OCI-LY1 (cell line): ENCODE measurements around the gene MPP3.
"Not testable (repeated sequence)": the region's sequence is repeated elsewhere in the genome, so short reads cannot be mapped to it uniquely, and the experiment has no call there.

Experiments used
- H2AFZ ChIP-seq: fragments of 200-600 bp; sonication (generic), shearing (Covaris generic); 2 replicates; pipeline ENCODE4 v1.6.0; 2014; ENCODE audit warnings: antibody characterized with exemption, mild to moderate bottlenecking, low read length
- H3F3A ChIP-seq: fragments of 200-600 bp; sonication (generic), shearing (Covaris generic); 2 replicates; pipeline ENCODE4 v1.6.0; 2014; ENCODE audit warnings: mild to moderate bottlenecking, antibody characterized with exemption, low read length, moderate library complexity; ENCODE audit not compliant: insufficient read depth
- H3K27ac ChIP-seq: fragments of 200-600 bp; sonication (generic); 2 replicates; pipeline ENCODE4 v1.5.1; 2014; ENCODE audit warnings: low read length, mixed run types, mild to moderate bottlenecking, low read depth; ENCODE audit not compliant: poor library complexity, severe bottlenecking
- H3K27me3 ChIP-seq: fragments of 200-600 bp; sonication (generic); 2 replicates; pipeline ENCODE4 v1.6.0; 2014; ENCODE audit warnings: antibody characterized with exemption, mild to moderate bottlenecking, low read length, moderate library complexity; ENCODE audit not compliant: insufficient read depth
- H3K36me3 ChIP-seq: fragments of 200-600 bp; sonication (generic); 2 replicates; pipeline ENCODE4 v1.6.1; 2014; ENCODE audit warnings: mild to moderate bottlenecking, antibody characterized with exemption, low read length, moderate library complexity, mixed read lengths; ENCODE audit not compliant: insufficient read depth
- H3K4me1 ChIP-seq: fragments of 200-600 bp; sonication (generic); 2 replicates; pipeline ENCODE4 v1.5.1; 2014; ENCODE audit warnings: mild to moderate bottlenecking, low read length, moderate library complexity; ENCODE audit not compliant: insufficient read depth, severe bottlenecking
- H3K4me2 ChIP-seq: fragments of 200-600 bp; sonication (generic), shearing (Covaris generic); 2 replicates; pipeline ENCODE4 v1.6.1; 2014; ENCODE audit warnings: low read length
- H3K4me3 ChIP-seq: fragments of 200-600 bp; sonication (generic); 2 replicates; pipeline ENCODE4 v1.5.1; 2014; ENCODE audit warnings: low read length, low read depth, mild to moderate bottlenecking, mixed read lengths; ENCODE audit not compliant: poor library complexity, severe bottlenecking
- H3K79me2 ChIP-seq: fragments of 200-600 bp; shearing (Covaris generic); 2 replicates; pipeline ENCODE4 v1.6.1; 2016; ENCODE audit warnings: mixed run types, low read length, mixed read lengths; ENCODE audit not compliant: insufficient read depth
- H3K9ac ChIP-seq: fragments of 200-600 bp; sonication (generic), shearing (Covaris generic); 2 replicates; pipeline ENCODE4 v1.6.1; 2014; ENCODE audit warnings: mild to moderate bottlenecking, low read length, mixed read lengths
- H3K9me2 ChIP-seq: fragments of 200-600 bp; sonication (generic), shearing (Covaris generic); 2 replicates; pipeline ENCODE4 v1.6.1; 2014; ENCODE audit warnings: low read depth, mild to moderate bottlenecking, low read length, mixed read lengths
- H3K9me3 ChIP-seq: fragments of 200-600 bp; shearing (Covaris generic); 2 replicates; pipeline ENCODE4 v1.6.1; 2014; ENCODE audit warnings: low read length, mixed read lengths
- H4K20me1 ChIP-seq: fragments of 200-600 bp; sonication (generic), shearing (Covaris generic); 2 replicates; pipeline ENCODE4 v1.6.0; 2016; ENCODE audit warnings: mild to moderate bottlenecking, low read length; ENCODE audit not compliant: insufficient read depth
- CTCF ChIP-seq: fragments of 200-600 bp; sonication (generic), shearing (Covaris generic); IDR thresholded peaks from 2 replicates; pipeline ENCODE4 v1.5.1; 2017; ENCODE audit warnings: mild to moderate bottlenecking, antibody characterized with exemption, low read length, moderate library complexity, mixed read lengths
- EZH2 ChIP-seq: fragments of 200-600 bp; sonication (generic), shearing (Covaris generic); IDR thresholded peaks from 2 replicates; pipeline ENCODE4 v1.8.0; 2017; ENCODE audit warnings: borderline replicate concordance, mixed run types, mild to moderate bottlenecking, antibody characterized with exemption, low read length, moderate library complexity, mixed read lengths

MPP3 gene

GRCh38 chr17:43871946-43872690, 39.2 kb upstream of the MPP3 start:
- Histone ChIP-seq H3K79me2 (no peaks in the 10 kb centered on the region), H3K36me3 (no peaks in the 10 kb centered on the region), H3K27ac (no peak overlapping the region), H3K27me3 (peaks cover 9% of the 10 kb centered on the region; the same call in 1 of the 2 replicates), H3K4me3 (no peak overlapping the region), H4K20me1 (no peaks in the 10 kb centered on the region), H3K9me2 (no peaks in the 10 kb centered on the region), H2AFZ (no peak overlapping the region), H3K9ac (no peak overlapping the region), H3K4me2 (0 out of 2 replicates have a peak overlapping the region, but pooled peaks have one; percentile 26), H3K9me3 (no peaks in the 10 kb centered on the region), H3F3A (no peaks in the 10 kb centered on the region), H3K4me1 (no peaks in the 10 kb centered on the region)
- TF ChIP-seq EZH2 = no peak
- TF ChIP-seq CTCF = no peak

DNA sequence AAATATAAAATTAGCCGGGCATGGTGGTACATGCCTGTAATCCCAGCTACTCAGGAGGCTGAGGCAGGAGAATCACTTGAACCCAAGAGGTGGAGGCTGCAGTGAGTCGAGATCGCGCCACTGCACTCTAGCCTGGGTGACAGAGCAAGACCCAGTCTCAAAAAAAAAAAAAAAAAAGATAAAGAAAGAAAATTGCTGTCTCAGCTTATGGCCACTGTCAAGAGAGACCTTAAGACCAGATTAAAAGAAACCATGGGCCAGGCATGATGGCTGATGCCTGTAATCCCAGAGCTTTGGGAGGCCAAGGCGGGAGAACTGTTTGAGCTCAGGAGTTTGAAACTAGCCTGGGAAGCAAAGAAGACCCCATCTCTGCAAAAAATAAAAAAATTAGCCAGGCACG, 36.1 kb upstream of the MPP3 start:
- not testable (repeated sequence) for H3K9me2 ChIP-seq, H3F3A ChIP-seq, H3K27ac ChIP-seq, H3K9me3 ChIP-seq, H3K4me3 ChIP-seq, H3K36me3 ChIP-seq, H2AFZ ChIP-seq, H4K20me1 ChIP-seq, H3K4me2 ChIP-seq, H3K79me2 ChIP-seq, H3K4me1 ChIP-seq, H3K9ac ChIP-seq
- H3K27me3 ChIP-seq = peaks cover 12% of the 10 kb centered on the region

GRCh38 chr17:43868226-43868994, 35.5 kb upstream of the MPP3 start:
- Histone ChIP-seq H3K9me2 (no peaks in the 10 kb centered on the region), H3K36me3 (no peaks in the 10 kb centered on the region), H3K79me2 (no peaks in the 10 kb centered on the region), H4K20me1 (no peaks in the 10 kb centered on the region), H3K27me3 (peaks cover 12% of the 10 kb centered on the region), H3F3A (no peaks in the 10 kb centered on the region), H3K9me3 (no peaks in the 10 kb centered on the region), H3K9ac (no peak overlapping the region), H3K4me3 (no peak overlapping the region), H3K27ac (no peak overlapping the region), H3K4me1 (no peaks in the 10 kb centered on the region), H3K4me2 (no peak overlapping the region), H2AFZ (no peak overlapping the region)
- TF ChIP-seq CTCF (no peak), EZH2 (no peak)
